Caco-2 (cell line): ENCODE data around the gene CAPN3. TPM values are rescaled to one million over a fixed set of nuclear protein-coding genes. Genes with fewer than 3 reads are reported as not detected.

Experiments used
- BruUV-seq: library from RNA; stranded (reverse); fragments of 400-500 nt; replicated peaks from 2 replicates; lab custom pipeline; 2021; lab: Mats Ljungman, UMichigan
- CTCF ChIA-PET: fragments of 300-600 bp; sonication (Branson Sonifier 250); formaldehyde crosslinking; loops from one replicate; lab custom pipeline; 2022; ENCODE audit warnings: antibody characterized with exemption; lab: Charles Lee
- POLR2A ChIA-PET: fragments of 300-600 bp; sonication (Branson Sonifier 250); formaldehyde crosslinking; loops from one replicate; lab custom pipeline; 2022; ENCODE audit warnings: antibody characterized with exemption; lab: Charles Lee
- DNase-seq, 2 experiments: peaks; one replicate each; pipeline versions ENCODE4 v3.0.0 to v3.0.0-alpha.2; 2020 to 2022
- H3K27me3 ChIP-seq: replicated peaks from 2 replicates; pipeline ENCODE4 v1.6.0; 2011; ENCODE audit warnings: low read length; ENCODE audit not compliant: control insufficient read depth, insufficient read depth
- H3K36me3 ChIP-seq: 2 replicates; pipeline ENCODE4 v1.5.1; 2011; ENCODE audit warnings: low read length; ENCODE audit not compliant: control insufficient read depth, insufficient read depth
- H3K4me1 ChIP-seq: fragments of 250-450 bp; sonication (Bioruptor Pico); 2 replicates; pipeline ENCODE4 v1.5.1; 2020; ENCODE audit warnings: mild to moderate bottlenecking
- H3K4me3 ChIP-seq: 2 replicates; pipeline ENCODE4 v1.5.1; 2011; ENCODE audit warnings: low read depth, mild to moderate bottlenecking, control low read depth, low read length
- H3K9me3 ChIP-seq: fragments of 250-450 bp; sonication (Bioruptor Pico); 2 replicates; pipeline ENCODE4 v1.5.1; 2020; ENCODE audit warnings: mild to moderate bottlenecking, moderate library complexity
- H3K27ac Mint-ChIP-seq: one replicate; pipeline ENCODE4 v1.8.0; 2022; ENCODE audit warnings: mixed read lengths; ENCODE audit not compliant: unreplicated experiment
- H3K27me3 Mint-ChIP-seq: one replicate; pipeline ENCODE4 v1.8.0; 2022; ENCODE audit warnings: mixed read lengths; ENCODE audit not compliant: insufficient read depth, unreplicated experiment
- H3K36me3 Mint-ChIP-seq: one replicate; pipeline ENCODE4 v1.8.0; 2022; ENCODE audit warnings: mild to moderate bottlenecking, mixed read lengths; ENCODE audit not compliant: insufficient read depth, unreplicated experiment
- H3K4me1 Mint-ChIP-seq: one replicate; pipeline ENCODE4 v1.8.0; 2022; ENCODE audit warnings: low read depth, mixed read lengths; ENCODE audit not compliant: unreplicated experiment
- H3K4me3 Mint-ChIP-seq: one replicate; pipeline ENCODE4 v1.8.0; 2022; ENCODE audit warnings: mild to moderate bottlenecking, moderate library complexity, mixed read lengths; ENCODE audit not compliant: unreplicated experiment
- H3K9me3 Mint-ChIP-seq: one replicate; pipeline ENCODE4 v1.8.0; 2022; ENCODE audit warnings: mixed read lengths; ENCODE audit not compliant: unreplicated experiment
- CTCF ChIP-seq, 2 experiments: fragments of 200-600 bp in 1 of 2; IDR thresholded peaks; 1 replicate in 1 of 2; 2 replicates in 1 of 2; pipeline versions ENCODE4 v1.5.1 to v1.8.0; 2011 to 2022; ENCODE audit warnings: antibody characterized with exemption in 1 of 2, control low read depth in 1 of 2, inconsistent platforms in 1 of 2, low read depth in 1 of 2, low read length in 1 of 2, mild to moderate bottlenecking in 1 of 2, moderate library complexity in 1 of 2; ENCODE audit not compliant: insufficient read depth in 1 of 2, severe bottlenecking in 1 of 2, unreplicated experiment in 1 of 2
- intact Hi-C: fragments of 100-400 bp; cut with micrococcal nuclease; formaldehyde crosslinking; loops from one replicate; pipeline ENCODE4 v1.10.0; 2022; ENCODE audit not compliant: unreplicated experiment
- total RNA-seq: library from RNA; stranded (reverse); gene quantifications from 2 replicates; pipeline ENCODE4 v1.2.3, GENCODE V29; 2022

CAPN3 gene
- total RNA-seq, 1 experiment from 2014 or later = 0.66 TPM

- Mint-ChIP-seq H3K27me3 (peaks cover 2% of the 10 kb centered on the region), H3K27ac (no peak overlapping the region), H3K4me3 (no peak overlapping the region), H3K9me3 (no peaks in the 10 kb centered on the region), H3K36me3 (no peaks in the 10 kb centered on the region), H3K4me1 (no peaks in the 10 kb centered on the region)
- BruUV-seq = no TSS peak
- H3K4me1 ChIP-seq = no peaks in the 10 kb centered on the region
- no peak for TF ChIP-seq CTCF (IDR thresholded peaks at IDR 0.05; ENCODE audit: insufficient read depth in 1 of 2, low read depth in 1 of 2, low read length in 1 of 2, severe bottlenecking in 1 of 2, unreplicated experiment in 1 of 2)
- no peak overlapping the region for H3K4me3 ChIP-seq
- no peak for DNase-seq
- H3K36me3 ChIP-seq = no peaks in the 10 kb centered on the region
- CTCF ChIA-PET = no interaction called here
- no peaks in the 10 kb centered on the region for H3K27me3 ChIP-seq
- intact Hi-C loops = no loop called here
- H3K9me3 ChIP-seq = no peaks in the 10 kb centered on the region
- POLR2A ChIA-PET = no interaction called here
Measured at GRCh38 chr15:42359985-42360384, 684 bp downstream of the CAPN3 start.

- DNase-seq = no peak
- Mint-ChIP-seq H3K4me1 (no peaks in the 10 kb centered on the region), H3K36me3 (no peaks in the 10 kb centered on the region), H3K9me3 (no peaks in the 10 kb centered on the region), H3K27me3 (peaks cover 2% of the 10 kb centered on the region), H3K4me3 (no peak overlapping the region), H3K27ac (no peak overlapping the region)
- Histone ChIP-seq H3K4me3 (no peak overlapping the region), H3K27me3 (no peaks in the 10 kb centered on the region), H3K36me3 (no peaks in the 10 kb centered on the region), H3K4me1 (no peaks in the 10 kb centered on the region), H3K9me3 (no peaks in the 10 kb centered on the region)
- intact Hi-C loops = no loop called here
- BruUV-seq = no TSS peak
- ChIA-PET POLR2A (no interaction called here), CTCF (no interaction called here)
- no peak for TF ChIP-seq CTCF (IDR thresholded peaks at IDR 0.05; ENCODE audit: insufficient read depth in 1 of 2, low read depth in 1 of 2, low read length in 1 of 2, severe bottlenecking in 1 of 2, unreplicated experiment in 1 of 2)
Measured at GRCh38 chr15:42360535-42361112, 1.3 kb downstream of the CAPN3 start.

- intact Hi-C loops = no loop called here
- H3K27me3 Mint-ChIP-seq = peaks cover 5% of the 10 kb centered on the region
- no peak for DNase-seq
- H3K9me3 Mint-ChIP-seq = no peaks in the 10 kb centered on the region
- no peaks in the 10 kb centered on the region for H3K36me3 Mint-ChIP-seq
- no peak overlapping the region for H3K27ac Mint-ChIP-seq
- TF ChIP-seq CTCF (IDR thresholded peaks at IDR 0.05; ENCODE audit: insufficient read depth in 1 of 2, low read depth in 1 of 2, low read length in 1 of 2, severe bottlenecking in 1 of 2, unreplicated experiment in 1 of 2) = no peak
- CTCF ChIA-PET = no interaction called here
- Histone ChIP-seq H3K4me1 (no peaks in the 10 kb centered on the region), H3K9me3 (0 out of 2 replicates have a peak, but pooled peaks cover 2% of the 10 kb centered on the region), H3K36me3 (no peaks in the 10 kb centered on the region), H3K27me3 (no peaks in the 10 kb centered on the region), H3K4me3 (no peak overlapping the region)
- no TSS peak for BruUV-seq
- H3K4me3 Mint-ChIP-seq = no peak overlapping the region
- POLR2A ChIA-PET = no interaction called here
- H3K4me1 Mint-ChIP-seq = no peaks in the 10 kb centered on the region
Measured at GRCh38 chr15:42363487-42363886, 4.2 kb downstream of the CAPN3 start.
